ENCODE data around the gene OCEL1. TPM values are rescaled to one million over a fixed set of nuclear protein-coding genes. Genes with fewer than 3 reads are reported as not detected.

The OCEL1 gene
- total RNA-seq, 1 donor from 2014 or later: 23.4 TPM

DNA sequence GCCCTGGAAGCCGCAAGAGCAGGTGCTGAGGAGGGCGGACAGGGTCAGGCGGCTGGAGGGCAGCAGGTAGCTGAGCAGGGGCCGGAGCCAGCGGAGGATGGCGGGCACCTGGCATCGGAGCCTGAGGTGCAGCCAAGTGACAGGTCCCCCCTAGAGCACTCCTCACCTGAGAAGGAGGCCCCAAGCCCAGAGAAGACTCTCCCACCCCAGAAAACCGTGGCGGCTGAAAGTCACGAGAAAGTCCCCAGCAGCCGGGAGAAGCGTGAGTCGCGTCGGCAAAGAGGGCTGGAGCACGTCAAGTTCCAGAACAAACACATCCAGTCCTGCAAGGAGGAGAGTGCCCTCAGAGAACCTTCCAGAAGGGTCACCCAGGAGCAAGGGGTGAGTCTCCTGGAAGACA lies 31.4 kb upstream of the OCEL1 start:
- Mint-ChIP-seq H3K27me3 (ENCODE audit: unreplicated experiment) (peaks cover 5% of the 10 kb centered on the region), H3K4me3 (ENCODE audit: unreplicated experiment) (no peak overlapping the region), H3K27ac (ENCODE audit: unreplicated experiment) (no peak overlapping the region), H3K4me1 (ENCODE audit: low read depth, unreplicated experiment) (no peaks in the 10 kb centered on the region), H3K36me3 (ENCODE audit: unreplicated experiment) (peaks cover 18% of the 10 kb centered on the region), H3K9me3 (ENCODE audit: unreplicated experiment) (peaks cover 4% of the 10 kb centered on the region)
- DNase-seq: no peak
- TF ChIP-seq CTCF (IDR thresholded peaks at IDR 0.05; ENCODE audit: partially characterized antibody, unreplicated experiment): no peak

- peaks cover 4% of the 10 kb centered on the region for H3K9me3 Mint-ChIP-seq (ENCODE audit: unreplicated experiment)
- no peak overlapping the region for H3K27ac Mint-ChIP-seq (ENCODE audit: unreplicated experiment)
- DNase-seq: no peak
- H3K36me3 Mint-ChIP-seq (ENCODE audit: unreplicated experiment): peaks cover 18% of the 10 kb centered on the region
- TF ChIP-seq CTCF (IDR thresholded peaks at IDR 0.05; ENCODE audit: partially characterized antibody, unreplicated experiment): no peak
- no peak overlapping the region for H3K4me3 Mint-ChIP-seq (ENCODE audit: unreplicated experiment)
- H3K27me3 Mint-ChIP-seq (ENCODE audit: unreplicated experiment): peaks cover 5% of the 10 kb centered on the region
- no peaks in the 10 kb centered on the region for H3K4me1 Mint-ChIP-seq (ENCODE audit: low read depth, unreplicated experiment)
These were observed 30.9 kb upstream of the OCEL1 start for GRCh38 chr19:17195106-17195505.

GRCh38 chr19:17196610-17197009 lies 29.4 kb upstream of the OCEL1 start:
- peaks cover 7% of the 10 kb centered on the region for H3K9me3 Mint-ChIP-seq (ENCODE audit: unreplicated experiment)
- peaks cover 18% of the 10 kb centered on the region for H3K36me3 Mint-ChIP-seq (ENCODE audit: unreplicated experiment)
- peak overlapping the region; percentile 34 for H3K27ac Mint-ChIP-seq (ENCODE audit: unreplicated experiment)
- DNase-seq: no peak
- no peak overlapping the region for H3K4me3 Mint-ChIP-seq (ENCODE audit: unreplicated experiment)
- TF ChIP-seq CTCF (IDR thresholded peaks at IDR 0.05; ENCODE audit: partially characterized antibody, unreplicated experiment): no peak
- no peaks in the 10 kb centered on the region for H3K4me1 Mint-ChIP-seq (ENCODE audit: low read depth, unreplicated experiment)
- H3K27me3 Mint-ChIP-seq (ENCODE audit: unreplicated experiment): peaks cover 5% of the 10 kb centered on the region

DNA sequence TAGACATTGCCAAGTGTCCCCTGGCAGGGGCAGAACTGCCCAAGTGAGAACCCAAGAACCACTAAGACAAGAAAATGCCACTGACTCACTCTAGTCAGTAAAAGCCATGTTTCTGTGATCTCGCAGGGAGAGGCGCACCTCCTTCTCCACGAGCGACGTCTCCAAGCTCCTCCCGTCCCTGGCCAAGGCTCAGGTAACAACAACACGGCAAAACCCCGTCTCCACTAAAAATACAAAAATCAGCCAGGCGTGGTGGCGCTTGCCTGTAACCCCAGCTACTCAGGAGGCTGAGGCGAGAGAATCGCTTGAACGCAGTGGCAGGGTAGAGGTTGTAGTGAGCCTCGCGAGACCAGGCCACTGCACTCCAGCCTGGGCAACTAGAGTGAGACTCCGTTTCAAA lies 28.4 kb upstream of the OCEL1 start:
- Mint-ChIP-seq H3K36me3 (ENCODE audit: unreplicated experiment) (peaks cover 22% of the 10 kb centered on the region), H3K9me3 (ENCODE audit: unreplicated experiment) (peaks cover 7% of the 10 kb centered on the region), H3K27ac (ENCODE audit: unreplicated experiment) (no peak overlapping the region), H3K4me1 (ENCODE audit: low read depth, unreplicated experiment) (no peaks in the 10 kb centered on the region), H3K4me3 (ENCODE audit: unreplicated experiment) (no peak overlapping the region), H3K27me3 (ENCODE audit: unreplicated experiment) (peaks cover 9% of the 10 kb centered on the region)
- TF ChIP-seq CTCF (IDR thresholded peaks at IDR 0.05; ENCODE audit: partially characterized antibody, unreplicated experiment): no peak
- no peak for DNase-seq

- Mint-ChIP-seq H3K27me3 (ENCODE audit: unreplicated experiment) (peaks cover 7% of the 10 kb centered on the region), H3K9me3 (ENCODE audit: unreplicated experiment) (peaks cover 8% of the 10 kb centered on the region), H3K27ac (ENCODE audit: unreplicated experiment) (no peak overlapping the region), H3K36me3 (ENCODE audit: unreplicated experiment) (peaks cover 22% of the 10 kb centered on the region), H3K4me1 (ENCODE audit: low read depth, unreplicated experiment) (no peaks in the 10 kb centered on the region), H3K4me3 (ENCODE audit: unreplicated experiment) (no peak overlapping the region)
- no peak for DNase-seq
- no peak for TF ChIP-seq CTCF (IDR thresholded peaks at IDR 0.05; ENCODE audit: partially characterized antibody, unreplicated experiment)
These were observed 25.5 kb upstream of the OCEL1 start for GRCh38 chr19:17200408-17201079.

Measured in glutamatergic neuron (in vitro differentiated cells).